Trophoblast cell (in vitro differentiated cells and primary cell): Measurements from ENCODE around the gene C1orf35.
A peak's percentile ranks its signal among the peaks of the same experiment; 100 is the strongest.

ENCODE experiments used
- DNase-seq, 2 donors: peaks; one replicate each; pipeline ENCODE4 v3.0.0-alpha.2; 2016
- H2AFZ ChIP-seq: 2 replicates; pipeline ENCODE4 v1.6.1; 2013; ENCODE audit warnings: low read length, moderate library complexity, mild to moderate bottlenecking; ENCODE audit not compliant: insufficient read depth, poor library complexity
- H2AK5ac ChIP-seq: 2 replicates; pipeline ENCODE4 v1.6.1; 2013; ENCODE audit warnings: mild to moderate bottlenecking, low read length
- H2BK120ac ChIP-seq: 2 replicates; pipeline ENCODE4 v1.6.1; 2013; ENCODE audit warnings: low read length, mild to moderate bottlenecking, moderate library complexity; ENCODE audit not compliant: insufficient read depth, poor library complexity
- H2BK12ac ChIP-seq: 2 replicates; pipeline ENCODE4 v1.6.1; 2013; ENCODE audit warnings: mild to moderate bottlenecking, low read length, moderate library complexity
- H2BK5ac ChIP-seq: 2 replicates; pipeline ENCODE4 v1.6.1; 2013; ENCODE audit warnings: low read length, low read depth, moderate library complexity, mild to moderate bottlenecking; ENCODE audit not compliant: poor library complexity
- H3K14ac ChIP-seq: 2 replicates; pipeline ENCODE4 v1.6.1; 2013; ENCODE audit warnings: mild to moderate bottlenecking, low read length
- H3K18ac ChIP-seq: 2 replicates; pipeline ENCODE4 v1.6.1; 2013; ENCODE audit warnings: mild to moderate bottlenecking, low read length
- H3K23ac ChIP-seq: 2 replicates; pipeline ENCODE4 v1.6.1; 2013; ENCODE audit warnings: low read length
- H3K27ac ChIP-seq: 2 replicates; pipeline ENCODE4 v1.5.1; 2013; ENCODE audit warnings: low read depth, mild to moderate bottlenecking, inconsistent platforms, low read length, moderate library complexity
- H3K27me3 ChIP-seq: 2 replicates; pipeline ENCODE4 v1.6.1; 2013; ENCODE audit warnings: inconsistent platforms, mild to moderate bottlenecking, low read length, moderate library complexity; ENCODE audit not compliant: insufficient read depth
- H3K36me3 ChIP-seq, 2 experiments: 1 replicate in 1 of 2; 2 replicates in 1 of 2; pipeline ENCODE4 v1.6.1; 2013; ENCODE audit warnings: low read length in 2 of 2, mild to moderate bottlenecking in 2 of 2, moderate library complexity in 1 of 2; ENCODE audit not compliant: insufficient read depth in 2 of 2, control insufficient read depth in 1 of 2
- H3K4ac ChIP-seq: 2 replicates; pipeline ENCODE4 v1.6.1; 2013; ENCODE audit warnings: low read depth, mild to moderate bottlenecking, low read length, moderate library complexity
- H3K4me1 ChIP-seq, 2 experiments: 1 replicate in 1 of 2; 2 replicates in 1 of 2; pipeline ENCODE4 v1.6.1; 2013; ENCODE audit warnings: low read length in 2 of 2, mild to moderate bottlenecking in 2 of 2, moderate library complexity in 1 of 2; ENCODE audit not compliant: insufficient read depth in 2 of 2, control insufficient read depth in 1 of 2
- H3K4me2 ChIP-seq: 2 replicates; pipeline ENCODE4 v1.6.1; 2013; ENCODE audit warnings: inconsistent platforms, mild to moderate bottlenecking, low read length, moderate library complexity
- H3K4me3 ChIP-seq: 2 replicates; pipeline ENCODE4 v1.5.1; 2013; ENCODE audit warnings: mild to moderate bottlenecking, low read depth, low read length, inconsistent platforms
- H3K79me1 ChIP-seq: one replicate; pipeline ENCODE4 v1.6.1; 2013; ENCODE audit warnings: low read length
- H3K79me2 ChIP-seq: 2 replicates; pipeline ENCODE4 v1.6.1; 2013; ENCODE audit warnings: low read length, mild to moderate bottlenecking; ENCODE audit not compliant: control insufficient read depth, insufficient read depth, poor library complexity
- H3K9ac ChIP-seq: 2 replicates; pipeline ENCODE4 v1.6.1; 2013; ENCODE audit warnings: mild to moderate bottlenecking, low read length
- H3K9me3 ChIP-seq: 2 replicates; pipeline ENCODE4 v1.6.1; 2013; ENCODE audit warnings: low read depth, mild to moderate bottlenecking, control low read depth, inconsistent platforms, low read length; ENCODE audit not compliant: insufficient read depth
- H4K12ac ChIP-seq: 2 replicates; pipeline ENCODE4 v1.6.1; 2013; ENCODE audit warnings: low read depth, mild to moderate bottlenecking, low read length, moderate library complexity
- H4K8ac ChIP-seq: 2 replicates; pipeline ENCODE4 v1.6.1; 2013; ENCODE audit warnings: low read depth, mild to moderate bottlenecking, low read length, moderate library complexity
- H4K91ac ChIP-seq: one replicate; pipeline ENCODE4 v1.6.1; 2013; ENCODE audit warnings: low read depth, mild to moderate bottlenecking, low read length, moderate library complexity
- WGBS: extraction: QIAGEN DNeasy Blood & Tissue Kit; methylation state at CpG from one replicate; pipeline ENCODE4 v1.1.7; 2013; ENCODE audit warnings: missing lambda C conversion rate; ENCODE audit not compliant: insufficient read length, insufficient coverage; ENCODE audit errors: extremely low coverage; 5-methylcytosine and 5-hydroxymethylcytosine counted together

Gene C1orf35

GRCh38 chr1:228105270-228105995 is 2.3 kb upstream of the C1orf35 start:
- Histone ChIP-seq H3K23ac (no peak overlapping the region), H2BK5ac (no peak overlapping the region), H4K8ac (no peak overlapping the region), H3K27ac (no peak overlapping the region), H3K14ac (no peak overlapping the region), H2AK5ac (no peak overlapping the region), H4K12ac (no peak overlapping the region), H3K4me1 (peaks cover 17 to 21% of the 10 kb centered on the region in 2 experiments), H3K9me3 (peaks cover 2% of the 10 kb centered on the region), H2BK12ac (no peak overlapping the region), H3K79me2 (peaks cover 16% of the 10 kb centered on the region), H3K4ac (no peak overlapping the region), H3K18ac (no peak overlapping the region), H3K4me2 (no peak overlapping the region), H3K27me3 (no peaks in the 10 kb centered on the region), H3K79me1 (peaks cover 22% of the 10 kb centered on the region), H2AFZ (no peak overlapping the region), H3K9ac (no peak overlapping the region), H3K36me3 (peaks cover 25 to 26% of the 10 kb centered on the region in 2 experiments), H2BK120ac (no peak overlapping the region), H3K4me3 (no peak overlapping the region), H4K91ac (no peak overlapping the region)
- no peak for DNase-seq
- WGBS = no CpG with 5 or more reads among the region's 9 CpGs

- Histone ChIP-seq H2BK12ac (no peak overlapping the region), H2AFZ (no peak overlapping the region), H4K91ac (no peak overlapping the region), H2BK120ac (no peak overlapping the region), H3K18ac (no peak overlapping the region), H3K27me3 (no peaks in the 10 kb centered on the region), H3K4me2 (no peak overlapping the region), H2AK5ac (no peak overlapping the region), H3K79me2 (peaks cover 15% of the 10 kb centered on the region), H3K27ac (no peak overlapping the region), H3K36me3 (peaks cover 31% of the 10 kb centered on the region in 2 experiments), H3K79me1 (peaks cover 19% of the 10 kb centered on the region), H2BK5ac (no peak overlapping the region), H4K8ac (no peak overlapping the region), H4K12ac (no peak overlapping the region), H3K4me3 (no peak overlapping the region), H3K4me1 (peaks cover 14 to 15% of the 10 kb centered on the region in 2 experiments), H3K14ac (no peak overlapping the region), H3K9me3 (peaks cover 2% of the 10 kb centered on the region), H3K4ac (no peak overlapping the region), H3K23ac (no peak overlapping the region), H3K9ac (no peak overlapping the region)
- no CpG with 5 or more reads among the region's 7 CpGs for WGBS
- DNase-seq = no peak
Measured at GRCh38 chr1:228104526-228105269, 1.6 kb upstream of the C1orf35 start.

- Histone ChIP-seq H3K9ac (peak overlapping the region; percentile 8), H3K79me1 (peaks cover 11% of the 10 kb centered on the region), H3K79me2 (peaks cover 7% of the 10 kb centered on the region), H2BK120ac (peak overlapping the region; percentile 15), H3K14ac (peak overlapping the region; percentile 20), H2BK12ac (no peak overlapping the region), H4K12ac (no peak overlapping the region), H2BK5ac (no peak overlapping the region), H3K4me3 (peak overlapping the region; percentile 98), H2AK5ac (peak overlapping the region; percentile 35), H3K27ac (peak overlapping the region; percentile 7), H3K27me3 (no peaks in the 10 kb centered on the region), H2AFZ (peak overlapping the region; percentile 11), H3K36me3 (peaks cover 48 to 49% of the 10 kb centered on the region in 2 experiments), H3K4me2 (peak overlapping the region; percentile 81), H3K23ac (no peak overlapping the region), H3K9me3 (peaks cover 2% of the 10 kb centered on the region), H3K18ac (no peak overlapping the region), H3K4ac (peak overlapping the region; percentile 44), H3K4me1 (peaks cover 10 to 11% of the 10 kb centered on the region in 2 experiments), H4K91ac (no peak overlapping the region), H4K8ac (peak overlapping the region; percentile 65)
- no CpG with 5 or more reads among the region's 73 CpGs for WGBS
- DNase-seq = peak; percentile 30 to 58
Measured at GRCh38 chr1:228101994-228102790, 933 bp downstream of the C1orf35 start.

- WGBS = no CpG with 5 or more reads among the region's 15 CpGs
- H3K9me3 ChIP-seq = peaks cover 2% of the 10 kb centered on the region
- H2BK12ac ChIP-seq = no peak overlapping the region
- no peak overlapping the region for H3K4me3 ChIP-seq
- no peaks in the 10 kb centered on the region for H3K27me3 ChIP-seq
- peaks cover 10 to 11% of the 10 kb centered on the region in 2 experiments for H3K4me1 ChIP-seq
- no peak overlapping the region for H3K23ac ChIP-seq
- no peak overlapping the region for H2BK5ac ChIP-seq
- H3K4ac ChIP-seq = no peak overlapping the region
- DNase-seq = no peak
- H4K8ac ChIP-seq = no peak overlapping the region
- H4K91ac ChIP-seq = no peak overlapping the region
- H3K79me1 ChIP-seq = peaks cover 11% of the 10 kb centered on the region
- no peak overlapping the region for H2BK120ac ChIP-seq
- H3K27ac ChIP-seq = no peak overlapping the region
- no peak overlapping the region for H2AK5ac ChIP-seq
- no peak overlapping the region for H2AFZ ChIP-seq
- no peak overlapping the region for H4K12ac ChIP-seq
- no peak overlapping the region for H3K18ac ChIP-seq
- H3K79me2 ChIP-seq = peaks cover 9% of the 10 kb centered on the region
- peak overlapping the region; percentile 81 for H3K4me2 ChIP-seq
- H3K36me3 ChIP-seq = peaks cover 52 to 53% of the 10 kb centered on the region in 2 experiments
- H3K9ac ChIP-seq = no peak overlapping the region
- no peak overlapping the region for H3K14ac ChIP-seq
Measured at GRCh38 chr1:228101614-228101993, 1.5 kb downstream of the C1orf35 start.
